Endothelial cell of umbilical vein (primary cell): ENCODE measurements around the gene GIPR. TPM values are rescaled to one million over a fixed set of nuclear protein-coding genes. Genes with fewer than 3 reads are reported as not detected.

ENCODE experiments used
- BruUV-seq: library from RNA; stranded (reverse); fragments of 400-500 nt; replicated peaks from 2 replicates; lab custom pipeline; 2021; lab: Mats Ljungman, UMichigan
- CTCF ChIA-PET: fragments of 300-600, 350-600 bp; sonication (Branson Sonifier 250); formaldehyde crosslinking; loops from one replicate; lab custom pipeline; 2021; ENCODE audit warnings: antibody characterized with exemption, inconsistent platforms; lab: Charles Lee
- POLR2A ChIA-PET: fragments of 300-600, 350-600 bp; sonication (Branson Sonifier 250); formaldehyde crosslinking; loops from one replicate; lab custom pipeline; 2021; ENCODE audit warnings: antibody characterized with exemption, inconsistent platforms; lab: Charles Lee
- DNase-seq: peaks from one replicate; pipeline ENCODE4 v3.0.0-alpha.2; 2011; ENCODE audit warnings: low read depth, low spot score
- FAIRE-seq: peaks from 2 replicates; lab custom pipeline; 2011; peaks lifted over from hg19 to GRCh38; lab: Jason Lieb, UNC
- H2AFZ ChIP-seq: 2 replicates; pipeline ENCODE4 v1.6.0; 2012; ENCODE audit warnings: low read depth, low read length, control low read depth, inconsistent platforms
- H3K27ac ChIP-seq: 2 replicates; pipeline ENCODE4 v1.5.1; 2011; ENCODE audit warnings: low read depth, mild to moderate bottlenecking, control low read depth, low read length, moderate library complexity; ENCODE audit not compliant: insufficient read depth
- H3K27me3 ChIP-seq, 2 experiments: 2 replicates each; pipeline versions ENCODE4 v1.6.0 to v1.6.1; 2011; ENCODE audit warnings: low read length in 2 of 2, mixed read lengths in 1 of 2; ENCODE audit not compliant: control insufficient read depth in 2 of 2, insufficient read depth in 2 of 2
- H3K36me3 ChIP-seq, 2 experiments: 2 replicates in 1 of 2; 3 replicates in 1 of 2; pipeline ENCODE4 v1.5.1; 2011; ENCODE audit warnings: low read length in 2 of 2, mild to moderate bottlenecking in 1 of 2, moderate library complexity in 1 of 2; ENCODE audit not compliant: control insufficient read depth in 2 of 2, insufficient read depth in 2 of 2; ENCODE audit errors: extremely low read depth in 1 of 2
- H3K4me1 ChIP-seq: 3 replicates; pipeline ENCODE4 v1.5.1; 2011; ENCODE audit warnings: mild to moderate bottlenecking, low read length; ENCODE audit not compliant: control insufficient read depth, insufficient read depth; ENCODE audit errors: extremely low read depth
- H3K4me2 ChIP-seq: 2 replicates; pipeline ENCODE4 v1.6.1; 2011; ENCODE audit warnings: low read length, control low read depth, mixed read lengths; ENCODE audit not compliant: insufficient read depth
- H3K4me3 ChIP-seq, 3 experiments: fragments of 200-600 bp in 1 of 3; sonication (generic), shearing (Covaris generic) in 1 of 3; replicated peaks in 1 of 3; 2 replicates each; pipeline ENCODE4 v1.5.1; 2011 to 2016; ENCODE audit warnings: control low read depth in 3 of 3, low read length in 3 of 3, mild to moderate bottlenecking in 2 of 3, inconsistent platforms in 1 of 3, low read depth in 1 of 3, moderate library complexity in 1 of 3; ENCODE audit not compliant: insufficient read depth in 1 of 3
- H3K79me2 ChIP-seq: 2 replicates; pipeline ENCODE4 v1.6.0; 2012; ENCODE audit warnings: low read length, inconsistent platforms; ENCODE audit not compliant: control insufficient read depth, insufficient read depth
- H3K9ac ChIP-seq: replicated peaks from 2 replicates; pipeline ENCODE3; 2011; ENCODE audit warnings: low read length, control low read depth; ENCODE audit not compliant: insufficient read depth; ENCODE audit errors: extremely low read depth
- H3K9me1 ChIP-seq: replicated peaks from 3 replicates; pipeline ENCODE4 v1.6.0; 2011; ENCODE audit warnings: mild to moderate bottlenecking, low read length; ENCODE audit not compliant: control insufficient read depth, insufficient read depth; ENCODE audit errors: extremely low read depth
- H3K9me3 ChIP-seq: replicated peaks from 2 replicates; pipeline ENCODE4 v1.5.1; 2012; ENCODE audit warnings: low read length, inconsistent platforms; ENCODE audit not compliant: control insufficient read depth, insufficient read depth
- H4K20me1 ChIP-seq: replicated peaks from 2 replicates; pipeline ENCODE3; 2011; ENCODE audit warnings: mild to moderate bottlenecking, low read length; ENCODE audit not compliant: control insufficient read depth, insufficient read depth; ENCODE audit errors: extremely low read depth
- CTCF ChIP-seq, 2 donors: IDR thresholded peaks; 1 replicate in 1 of 2; 2 replicates in 1 of 2; pipeline ENCODE4 v1.5.1; 2011; ENCODE audit warnings: low read length in 2 of 2, mild to moderate bottlenecking in 2 of 2, moderate library complexity in 2 of 2, control low read depth in 1 of 2, inconsistent platforms in 1 of 2, low read depth in 1 of 2; ENCODE audit not compliant: insufficient read depth in 1 of 2; ENCODE audit errors: extremely low read depth in 1 of 2
- EZH2 ChIP-seq: IDR thresholded peaks from 2 replicates; pipeline ENCODE4 v1.6.1; 2012; ENCODE audit warnings: borderline replicate concordance, low read depth, mild to moderate bottlenecking, moderate library complexity, low read length, inconsistent platforms; ENCODE audit not compliant: severe bottlenecking
- FOS ChIP-seq: IDR thresholded peaks from 2 replicates; pipeline ENCODE4 v1.6.1; 2011; ENCODE audit warnings: mild to moderate bottlenecking, low read length, moderate library complexity, borderline replicate concordance; ENCODE audit not compliant: insufficient read depth
- GATA2 ChIP-seq: IDR thresholded peaks from 2 replicates; pipeline ENCODE4 v1.7.0; 2011; ENCODE audit warnings: low read depth, mild to moderate bottlenecking, moderate library complexity, mixed read lengths, low read length; ENCODE audit not compliant: insufficient read length, insufficient read depth
- JUN ChIP-seq: IDR thresholded peaks from 2 replicates; pipeline ENCODE4 v1.6.1; 2011; ENCODE audit warnings: borderline replicate concordance, low read depth; ENCODE audit not compliant: insufficient read length, insufficient read depth
- MAX ChIP-seq: IDR thresholded peaks from 2 replicates; pipeline ENCODE4 v1.6.1; 2011; ENCODE audit not compliant: insufficient read depth, insufficient read length
- MYC ChIP-seq: IDR thresholded peaks from one replicate; pipeline ENCODE4 v1.6.1; 2011; ENCODE audit warnings: mild to moderate bottlenecking, low read depth, low read length
- POLR2A ChIP-seq: IDR thresholded peaks from 2 replicates; pipeline ENCODE4 v1.6.1; 2012; ENCODE audit warnings: low read depth, mild to moderate bottlenecking, control low read depth, low read length
- POLR2AphosphoS5 ChIP-seq: IDR thresholded peaks from 2 replicates; pipeline ENCODE4 v1.6.1; 2012; ENCODE audit warnings: low read depth, mild to moderate bottlenecking, control low read depth, low read length, moderate library complexity; ENCODE audit not compliant: insufficient read depth
- dilution Hi-C: fragments of 300-500 bp; cut with MboI; formaldehyde crosslinking; loops from one replicate; pipeline ENCODE4 v1.15.0; 2019; ENCODE audit warnings: low sequenced_read_pairs; ENCODE audit not compliant: extremely low pct_ligation_motif_present
- intact Hi-C: fragments of 100-400 bp; cut with micrococcal nuclease; formaldehyde crosslinking; loops from one replicate; pipeline ENCODE4 v1.10.0; 2022
- polyA plus RNA-seq, 4 experiments: library from polyadenylated mRNA; depleted of rRNA in 3 of 4; stranded (reverse) in 3 of 4; unstranded in 1 of 4; fragments of >200 nt; gene quantifications; 2 replicates each; pipeline versions ENCODE4 v1.2.1 to v1.2.3, GENCODE V29; 2011 to 2012; ENCODE audit warnings: missing spikeins in 1 of 4
- total RNA-seq: library from RNA; stranded (reverse); gene quantifications from 2 replicates; pipeline ENCODE4 v1.2.3, GENCODE V29; 2021

Gene GIPR
- total and polyA plus RNA-seq, 2 donors (not counting 3 experiments of a cell fraction or from before 2014, with no cell fraction given): not detected

- FAIRE-seq (no peak), DNase-seq (no peak)
- BruUV-seq: no TSS peak
- Histone ChIP-seq H4K20me1 (no peaks in the 10 kb centered on the region), H3K4me3 (no peak overlapping the region), H3K9ac (no peak overlapping the region), H3K27ac (no peak overlapping the region), H3K4me2 (no peak overlapping the region), H3K9me3 (no peaks in the 10 kb centered on the region), H3K36me3 (no peaks in the 10 kb centered on the region), H3K9me1 (no peaks in the 10 kb centered on the region), H3K27me3 (peaks cover 0 to 2% of the 10 kb centered on the region in 2 experiments), H2AFZ (no peak overlapping the region), H3K4me1 (no peaks in the 10 kb centered on the region), H3K79me2 (no peaks in the 10 kb centered on the region)
- intact Hi-C loops (no loop called here), dilution Hi-C loops (no loop called here)
- ChIA-PET CTCF (interaction anchor here (0.7 to 1.5 kb wide), 3 partner anchors 11 to 214 kb away, joined by 3 read pairs; partner anchors contain the start of gene QPCTL), POLR2A (no interaction called here)
- TF ChIP-seq POLR2A: no peak
- TF ChIP-seq MAX: no peak
- no peak for TF ChIP-seq FOS
- no peak for TF ChIP-seq POLR2AphosphoS5
- no peak for TF ChIP-seq MYC
- no peak for TF ChIP-seq GATA2
- no peak for TF ChIP-seq JUN
- TF ChIP-seq EZH2: no peak
Observed at GRCh38 chr19:45653634-45654033, 14.4 kb upstream of the GIPR start.

- Histone ChIP-seq H3K9ac (no peak overlapping the region), H3K79me2 (no peaks in the 10 kb centered on the region), H2AFZ (no peak overlapping the region), H3K36me3 (no peaks in the 10 kb centered on the region), H3K9me3 (no peaks in the 10 kb centered on the region), H3K27me3 (peaks cover 0 to 4% of the 10 kb centered on the region in 2 experiments), H3K4me1 (no peaks in the 10 kb centered on the region), H3K4me2 (no peak overlapping the region), H4K20me1 (no peaks in the 10 kb centered on the region), H3K4me3 (no peak overlapping the region), H3K27ac (no peak overlapping the region), H3K9me1 (no peaks in the 10 kb centered on the region)
- TF ChIP-seq POLR2A (no peak), CTCF (IDR thresholded peaks at IDR 0.05; ENCODE audit: extremely low read depth in 1 of 2, insufficient read depth in 1 of 2, low read depth in 1 of 2, low read length in 2 of 2) (no peak), FOS (no peak), EZH2 (no peak), MYC (no peak), JUN (no peak), MAX (no peak), GATA2 (no peak), POLR2AphosphoS5 (no peak)
- FAIRE-seq (no peak), DNase-seq (no peak)
- intact Hi-C loops: no loop called here
- ChIA-PET CTCF (interaction anchor here (1.2 kb wide), 1 partner anchor 39 kb away, joined by 3 read pairs; no protein-coding TSS in a partner anchor), POLR2A (no interaction called here)
- dilution Hi-C loops: no loop called here
- BruUV-seq: no TSS peak
Observed at GRCh38 chr19:45655073-45655472, 12.9 kb upstream of the GIPR start.
